K562 (cell line): ENCODE results near the gene CDC42EP5. TPM values are rescaled to one million over a fixed set of nuclear protein-coding genes. Genes with fewer than 3 reads are reported as not detected.
"Not testable (repeated sequence)": the region's sequence is repeated elsewhere in the genome, so short reads cannot be mapped to it uniquely, and the experiment has no call there.

Experiments used
- ATAC-seq: fragments of 200-7000 bp; cut with Tn5 transposase; 3 replicates; pipeline ENCODE4 v1.9.1; 2020; ENCODE audit warnings: moderate library complexity
- BruUV-seq: library from RNA; stranded (reverse); fragments of 400-500 nt; replicated peaks from 2 replicates; lab custom pipeline; 2021; lab: Mats Ljungman, UMichigan
- CTCF ChIA-PET: fragments of 300-600 bp; formaldehyde crosslinking; extraction: SDS; loops from one replicate; lab custom pipeline; 2021; ENCODE audit warnings: low intra/inter-chr PET ratio; lab: Yijun Ruan, JAX
- POLR2A ChIA-PET: fragments of 300-600, 350-650 bp; sonication (Branson Sonifier 250); formaldehyde crosslinking; extraction: SDS; loops from one replicate; lab custom pipeline; 2021; ENCODE audit warnings: antibody characterized with exemption, inconsistent platforms; lab: Yijun Ruan, JAX
- DNase-seq, 4 experiments: peaks; one replicate each; pipeline versions ENCODE4 v3.0.0 to v3.0.0-alpha.2; 2011 to 2018; ENCODE audit warnings: low spot score in 3 of 4, mixed read lengths in 3 of 4; ENCODE audit errors: extremely low read depth in 1 of 4
- FAIRE-seq: peaks from 2 replicates; lab custom pipeline; 2011; peaks lifted over from hg19 to GRCh38; lab: Jason Lieb, UNC
- H2AFZ ChIP-seq: 2 replicates; pipeline ENCODE4 v1.6.0; 2011; ENCODE audit warnings: low read depth, low read length, control low read depth, inconsistent platforms
- H3K27ac ChIP-seq: fragments of 200-600 bp; 3 replicates; pipeline ENCODE4 v1.8.0; 2011; ENCODE audit warnings: low read depth, mild to moderate bottlenecking, control low read depth, inconsistent platforms, low read length, moderate library complexity, mixed read lengths; ENCODE audit errors: extremely low read depth
- H3K27me3 ChIP-seq, 2 experiments: fragments of 300-600 bp in 1 of 2; 2 replicates in 1 of 2; 3 replicates in 1 of 2; pipeline versions ENCODE4 v1.6.0 to v1.8.0; 2011; ENCODE audit warnings: inconsistent platforms in 2 of 2, low read length in 2 of 2, mild to moderate bottlenecking in 1 of 2, mixed read lengths in 1 of 2, moderate library complexity in 1 of 2; ENCODE audit not compliant: control insufficient read depth in 2 of 2, insufficient read depth in 2 of 2
- H3K36me3 ChIP-seq: fragments of 300-600 bp; 3 replicates; pipeline ENCODE4 v1.8.0; 2011; ENCODE audit warnings: mild to moderate bottlenecking, low read length, inconsistent platforms; ENCODE audit not compliant: control insufficient read depth, insufficient read depth
- H3K4me1 ChIP-seq, 2 experiments: fragments of 200-600 bp in 1 of 2; replicated peaks in 1 of 2; 2 replicates in 1 of 2; 3 replicates in 1 of 2; pipeline versions ENCODE4 v1.5.1 to v1.8.0; 2011; ENCODE audit warnings: inconsistent platforms in 2 of 2, low read length in 2 of 2, mild to moderate bottlenecking in 1 of 2, mixed read lengths in 1 of 2, moderate library complexity in 1 of 2; ENCODE audit not compliant: control insufficient read depth in 2 of 2, insufficient read depth in 2 of 2
- H3K4me2 ChIP-seq: 2 replicates; pipeline ENCODE4 v1.6.1; 2011; ENCODE audit warnings: low read length, control low read depth, inconsistent platforms, mixed read lengths; ENCODE audit not compliant: insufficient read depth
- H3K4me3 ChIP-seq: fragments of 200-600 bp; sonication (generic), shearing (Covaris generic); 2 replicates; pipeline ENCODE4 v1.5.1; 2016; ENCODE audit warnings: control low read depth, inconsistent platforms
- H3K79me2 ChIP-seq: fragments of 200-600 bp; 3 replicates; pipeline ENCODE4 v1.8.0; 2011; ENCODE audit warnings: low read length, inconsistent platforms; ENCODE audit not compliant: control insufficient read depth, insufficient read depth
- H3K9ac ChIP-seq, 2 experiments: 2 replicates each; pipeline versions ENCODE4 v1.6.0 to v1.6.1; 2011; ENCODE audit warnings: low read depth in 2 of 2, low read length in 2 of 2, control low read depth in 1 of 2, inconsistent platforms in 1 of 2, mild to moderate bottlenecking in 1 of 2, mixed read lengths in 1 of 2; ENCODE audit not compliant: insufficient read depth in 1 of 2
- H3K9me1 ChIP-seq: one replicate; pipeline ENCODE4 v1.6.0; 2011; ENCODE audit warnings: inconsistent platforms, mild to moderate bottlenecking, low read length, moderate library complexity; ENCODE audit not compliant: control insufficient read depth, insufficient read depth
- H3K9me3 ChIP-seq: replicated peaks from 2 replicates; pipeline ENCODE4 v1.5.1; 2011; ENCODE audit warnings: low read depth, low read length, inconsistent platforms; ENCODE audit not compliant: control insufficient read depth, insufficient read depth
- H4K20me1 ChIP-seq: replicated peaks from 2 replicates; pipeline ENCODE4 v1.6.1; 2011; ENCODE audit warnings: low read length, inconsistent platforms, mixed read lengths; ENCODE audit not compliant: control insufficient read depth, insufficient read depth
- ETV1 ChIP-seq: fragments of 450-650 bp; conservative IDR thresholded peaks from 2 replicates; pipeline ENCODE4 v1.6.1; 2016; ENCODE audit warnings: missing genetic modification characterization, control low read depth, low read depth, missing compliant biosample characterization
- GABPA ChIP-seq: fragments of 200-800 bp; sonication (Bioruptor generic); conservative IDR thresholded peaks from 2 replicates; pipeline ENCODE4 v1.6.1; 2016; ENCODE audit warnings: low read depth, missing genetic modification characterization, missing compliant biosample characterization
- THRA ChIP-seq: fragments of 450-650 bp; IDR thresholded peaks from 2 replicates; pipeline ENCODE4 v1.6.1; 2017; ENCODE audit warnings: mild to moderate bottlenecking, moderate library complexity
- WGBS: fragments of 100-300 bp; shearing (Covaris generic); methylation state at CpG from one replicate; pipeline ENCODE4 v1.1.6; 2016; ENCODE audit warnings: low coverage, mixed read lengths; ENCODE audit not compliant: insufficient coverage; ENCODE audit errors: missing lambda C conversion rate; 5-methylcytosine and 5-hydroxymethylcytosine counted together
- in situ Hi-C: fragments of 300-500 bp; cut with MboI; formaldehyde crosslinking; loops from 4 replicates; pipeline ENCODE4 v1.15.0; 2018; ENCODE audit warnings: inconsistent platforms, mixed read lengths
- intact Hi-C: fragments of 100-400 bp; cut with micrococcal nuclease; formaldehyde crosslinking; loops from 2 replicates; pipeline ENCODE4 v1.14.2; 2022
- polyA plus RNA-seq, 8 experiments: library from polyadenylated mRNA; depleted of rRNA in 4 of 8; stranded (reverse) in 5 of 8; unstranded in 3 of 8; fragments of >200 nt; fragmentation: Nextera tagmentation in 2 of 8; fragmentation: Illumina TruSeq in 1 of 8; extraction: Ambion mirVana in 2 of 8; extraction: Trizol in 1 of 8; gene quantifications; 2 replicates each; pipeline versions ENCODE4 v1.2.1 to v1.2.3, GENCODE V29; 2011 to 2014; ENCODE audit warnings: inconsistent platforms in 1 of 8, missing spikeins in 1 of 8
- total RNA-seq, 7 experiments: library from RNA; depleted of rRNA in 6 of 7; stranded (reverse); fragments of >200 nt in 6 of 7; fragmentation: Illumina TruSeq in 2 of 7; extraction: Trizol in 2 of 7; gene quantifications; 2 replicates each; pipeline versions ENCODE4 v1.2.1 to v1.2.3, GENCODE V29; 2011 to 2021; ENCODE audit warnings: low replicate concordance in 1 of 7

Gene CDC42EP5
- total and polyA plus RNA-seq, 9 of the 15 experiments (the other 6 are each of a cell fraction or from before 2014, with no cell fraction given) = 0.15 to 0.38 TPM; not detected in 7

DNA sequence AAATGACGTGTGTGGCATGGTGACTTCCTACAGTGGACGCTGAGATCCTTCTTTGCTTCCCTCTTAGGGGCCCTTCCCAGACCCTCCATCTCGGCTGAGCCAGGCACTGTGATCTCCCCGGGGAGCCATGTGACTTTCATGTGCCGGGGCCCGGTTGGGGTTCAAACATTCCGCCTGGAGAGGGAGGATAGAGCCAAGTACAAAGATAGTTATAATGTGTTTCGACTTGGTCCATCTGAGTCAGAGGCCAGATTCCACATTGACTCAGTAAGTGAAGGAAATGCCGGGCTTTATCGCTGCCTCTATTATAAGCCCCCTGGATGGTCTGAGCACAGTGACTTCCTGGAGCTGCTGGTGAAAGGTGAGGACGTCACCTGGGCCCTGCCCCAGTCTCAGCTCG, 34.7 kb upstream of the CDC42EP5 start:
- Histone ChIP-seq H3K79me2 (no peaks in the 10 kb centered on the region), H2AFZ (no peak overlapping the region), H3K27me3 (peaks cover 11 to 40% of the 10 kb centered on the region in 2 experiments), H3K27ac (no peak overlapping the region), H3K9me1 (no peaks in the 10 kb centered on the region), H3K36me3 (no peaks in the 10 kb centered on the region), H3K4me3 (no peak overlapping the region), H3K4me1 (no peaks in the 10 kb centered on the region), H4K20me1 (peaks cover 4% of the 10 kb centered on the region), H3K9me3 (no peaks in the 10 kb centered on the region), H3K4me2 (no peak overlapping the region), H3K9ac (no peak overlapping the region)
- POLR2A ChIA-PET = no interaction called here
- BruUV-seq = no TSS peak
- no peak for FAIRE-seq
- CTCF ChIA-PET = no interaction called here
- 4% methylated on average over 12 of the region's 12 CpGs for WGBS
- TF ChIP-seq ETV1 = no peak
- no peak for TF ChIP-seq THRA
- no peak for TF ChIP-seq GABPA (tag)
- intact Hi-C loops (no loop called here), in situ Hi-C loops (loop anchor here (5.0 kb wide), 1 partner anchor 146 kb away; the partner anchor contains the start of gene LAIR1)
- ATAC-seq = no peak
- no peak for DNase-seq

GRCh38 chr19:54507038-54507717, 34.1 kb upstream of the CDC42EP5 start:
- H3K9me3 ChIP-seq, H3K36me3 ChIP-seq, intact Hi-C loops, ATAC-seq, H2AFZ ChIP-seq, CTCF ChIA-PET, FAIRE-seq, H3K79me2 ChIP-seq, H3K4me3 ChIP-seq, H3K4me2 ChIP-seq, DNase-seq, H3K9ac ChIP-seq, H3K9me1 ChIP-seq, H3K4me1 ChIP-seq, POLR2A ChIA-PET, H4K20me1 ChIP-seq, H3K27ac ChIP-seq, BruUV-seq: not testable (repeated sequence)
- in situ Hi-C loops = loop anchor here (5.0 kb wide), 1 partner anchor 145 kb away; the partner anchor contains the start of gene LAIR1
- peaks cover 14 to 37% of the 10 kb centered on the region in 2 experiments for H3K27me3 ChIP-seq
- WGBS = 2% methylated on average over 7 of the region's 15 CpGs
